Kidney glomerular epithelial cell (primary cell): Measurements from ENCODE around the gene TINAGL1.

ENCODE experiments used
- DNase-seq: peaks from one replicate; lab custom pipeline; 2025; lab: John Stamatoyannopoulos, UW

Gene TINAGL1

GRCh38 chr1:31607360-31607759 lies 31.0 kb downstream of the TINAGL1 start:
- no peak for DNase-seq

DNA sequence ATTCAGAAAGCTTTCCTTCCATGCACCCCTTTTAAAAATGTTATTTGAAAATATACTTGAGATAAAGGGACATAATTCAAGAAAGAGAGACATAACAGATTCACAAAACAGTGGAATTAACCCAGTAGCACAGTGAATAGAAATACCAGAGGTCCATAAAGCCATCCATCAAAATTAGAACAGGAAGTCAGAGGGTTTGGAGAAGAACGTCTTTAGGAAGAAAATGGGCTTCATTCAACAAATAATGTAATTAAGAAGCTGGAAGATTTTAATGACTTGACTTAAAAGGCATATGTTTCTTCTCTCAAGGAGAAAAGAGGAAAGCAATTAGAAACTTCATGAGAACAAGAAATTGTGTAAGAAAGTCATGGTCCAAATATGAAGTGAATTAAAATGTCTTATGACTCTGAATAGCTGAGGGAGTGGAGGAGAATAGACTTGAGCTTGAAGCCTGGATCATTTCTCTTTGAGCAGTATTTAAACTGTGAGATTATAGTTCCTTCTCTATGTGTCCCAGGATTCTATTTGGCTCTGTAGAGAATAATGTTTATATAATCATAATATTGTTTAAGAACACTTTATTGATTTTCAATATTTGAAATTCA lies 33.3 kb downstream of the TINAGL1 start:
- DNase-seq = no peak

DNA sequence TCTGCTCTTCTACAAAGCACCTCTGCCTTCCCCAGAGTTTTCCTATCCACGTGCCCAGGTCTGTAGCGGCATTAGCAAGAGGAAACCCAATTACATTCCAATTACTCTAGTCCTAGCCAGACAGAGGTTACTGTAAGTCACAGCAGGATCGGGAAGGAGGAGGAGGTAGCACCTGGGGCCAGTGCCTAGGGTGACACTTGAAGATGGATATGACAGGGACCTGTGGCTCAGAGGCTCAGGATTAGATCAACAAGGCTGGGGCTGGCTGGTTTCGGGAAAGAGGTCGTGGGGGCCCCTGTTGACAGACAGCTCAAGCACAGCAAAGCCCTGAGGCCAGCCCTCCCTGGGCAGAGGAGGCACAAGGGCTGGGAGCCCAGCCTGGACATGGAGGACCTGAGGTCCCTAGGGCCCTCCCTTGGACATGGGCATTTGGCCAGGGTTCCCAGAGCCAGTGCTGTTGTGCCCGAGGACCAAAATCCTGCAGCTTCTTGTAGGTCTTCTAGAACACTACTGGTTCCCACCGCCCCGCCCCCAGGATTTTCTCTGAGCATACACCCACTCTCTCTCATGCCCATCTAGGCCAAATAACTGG lies 38.2 kb downstream of the TINAGL1 start:
- DNase-seq = no peak

GRCh38 chr1:31615414-31615813 lies 39.1 kb downstream of the TINAGL1 start:
- DNase-seq = no peak

DNA sequence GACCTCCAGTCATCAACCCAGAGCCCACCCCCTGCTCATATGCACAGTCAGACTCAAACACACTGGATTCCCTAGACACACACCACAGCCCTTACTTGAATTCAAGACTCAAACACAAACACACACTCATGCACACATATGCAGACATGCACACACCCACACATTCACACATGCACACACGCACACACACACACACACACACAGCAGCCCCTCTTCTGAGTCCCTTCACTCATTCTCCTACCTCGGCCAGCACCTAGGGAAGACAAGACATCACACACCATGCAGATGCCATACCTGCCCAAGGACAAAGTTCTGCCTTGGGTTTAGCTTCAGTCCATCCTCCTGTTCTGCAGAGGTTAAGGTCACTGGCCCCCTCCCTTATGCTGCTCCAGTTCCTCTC lies 39.6 kb downstream of the TINAGL1 start:
- DNase-seq = no peak

DNA sequence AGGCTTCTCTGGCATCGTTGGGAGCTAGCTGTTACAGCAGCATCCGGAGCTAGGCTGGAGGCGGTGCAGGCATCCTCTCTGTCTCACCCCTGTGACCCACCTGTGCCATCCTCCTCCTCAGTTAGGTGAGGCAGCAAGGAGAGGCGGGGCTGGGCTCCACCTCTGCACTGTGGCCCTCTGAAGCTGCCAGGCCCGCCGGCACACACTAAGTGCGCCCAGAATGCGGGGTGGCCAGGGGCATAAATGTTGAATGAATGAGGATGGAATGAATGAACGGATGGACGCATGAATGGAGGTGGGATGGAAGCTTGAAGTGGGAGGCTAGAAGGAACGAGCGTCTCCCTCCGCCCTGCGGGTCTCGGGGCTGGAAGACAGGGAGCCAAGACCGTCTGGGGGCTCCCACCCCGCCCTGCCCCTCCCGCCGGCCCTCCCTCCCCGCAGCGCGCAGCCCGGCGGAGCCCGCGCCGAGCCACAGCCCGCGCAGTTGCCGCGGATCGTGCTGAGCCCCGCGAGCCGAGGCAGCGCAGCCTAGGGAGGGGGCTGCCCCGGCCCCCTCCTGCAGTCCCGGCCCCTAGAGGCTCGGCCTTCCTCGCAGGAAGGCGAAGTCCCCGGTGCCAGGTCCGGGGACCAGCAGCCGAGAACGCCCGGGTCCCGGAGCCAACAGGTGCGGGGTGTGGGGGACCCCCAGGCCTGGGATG lies 41.1 kb downstream of the TINAGL1 start, which contains the start of gene HCRTR1:
HCRTR1 (plus strand) TSS at position 472 of the 698 bp plus-strand sequence. CDS start 1,504 bp downstream, outside the sequence.
- no peak for DNase-seq

DNA sequence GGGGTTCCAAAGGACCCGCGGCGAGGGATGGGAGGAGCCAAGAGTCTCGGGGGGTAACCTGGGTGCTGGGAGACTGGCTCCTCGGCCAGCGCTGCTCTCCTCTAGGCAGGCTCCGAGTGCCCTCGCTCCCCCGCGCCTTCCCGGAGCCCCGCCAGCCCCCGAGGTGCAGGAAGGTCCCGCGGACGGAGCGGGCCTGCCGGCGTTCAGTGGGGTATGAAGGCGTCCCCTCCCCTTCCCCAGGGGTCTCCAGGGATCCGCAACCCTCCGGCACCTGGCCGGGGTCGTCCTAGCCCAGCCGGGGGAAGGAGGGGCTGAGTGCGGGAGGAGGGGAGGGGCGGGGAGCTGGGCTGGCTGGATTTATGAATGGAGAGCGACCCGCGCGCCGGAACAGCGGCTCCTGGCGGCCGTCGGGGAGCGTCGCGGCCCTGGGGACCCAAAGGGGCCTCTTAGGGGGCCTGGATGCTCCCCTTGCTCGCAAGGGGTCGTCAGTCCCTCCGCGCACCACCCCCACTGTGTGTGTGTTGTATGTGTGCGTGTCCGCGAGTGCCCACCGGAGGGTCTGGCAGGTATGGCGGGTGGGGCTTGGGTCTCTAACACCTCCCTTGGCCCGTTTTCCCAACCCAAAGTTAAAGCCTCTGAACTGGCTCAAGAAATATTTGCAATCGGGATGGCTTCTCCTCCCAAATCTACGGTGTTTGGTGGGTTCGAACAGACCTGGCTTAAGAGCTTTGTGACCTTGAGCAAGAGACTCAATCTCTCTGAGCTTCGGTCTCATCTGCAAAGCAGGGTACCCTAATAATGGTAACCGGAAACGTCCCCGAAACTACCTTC lies 41.8 kb downstream of the TINAGL1 start:
- DNase-seq = peak; percentile 7

GRCh38 chr1:31618916-31619846 lies 42.9 kb downstream of the TINAGL1 start:
- DNase-seq = no peak

DNA sequence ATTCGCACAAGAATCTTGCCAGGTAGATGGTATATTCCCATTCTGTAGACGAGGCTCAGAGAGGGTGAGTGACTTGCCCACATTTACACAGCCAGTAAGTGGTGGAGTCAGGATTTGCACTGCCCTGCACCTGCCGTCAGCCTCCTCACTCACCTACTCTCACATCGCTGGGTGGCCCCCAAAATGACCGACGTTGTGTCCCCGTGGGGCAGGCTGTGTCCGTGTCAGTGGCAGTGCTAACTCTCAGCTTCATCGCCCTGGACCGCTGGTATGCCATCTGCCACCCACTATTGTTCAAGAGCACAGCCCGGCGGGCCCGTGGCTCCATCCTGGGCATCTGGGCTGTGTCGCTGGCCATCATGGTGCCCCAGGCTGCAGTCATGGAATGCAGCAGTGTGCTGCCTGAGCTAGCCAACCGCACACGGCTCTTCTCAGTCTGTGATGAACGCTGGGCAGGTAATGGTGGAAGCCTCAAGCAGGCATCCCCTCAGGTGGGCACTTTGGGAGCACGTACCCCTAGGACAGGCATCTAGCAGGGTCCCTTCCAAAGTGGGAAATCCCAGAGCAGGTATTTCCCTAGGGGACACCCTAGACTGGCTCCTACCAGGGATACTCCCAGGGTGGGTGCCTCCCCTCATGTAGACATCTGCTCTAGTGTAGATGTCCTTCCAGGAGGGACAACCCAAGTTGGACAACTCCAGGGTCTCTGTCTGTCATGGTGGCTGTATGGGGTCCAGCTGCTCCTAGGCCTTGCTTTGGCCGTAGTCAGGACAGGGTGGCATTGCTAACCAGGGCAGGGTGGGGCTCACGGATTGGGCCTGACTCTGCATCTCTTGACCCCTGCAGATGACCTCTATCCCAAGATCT lies 44.5 kb downstream of the TINAGL1 start:
- DNase-seq = no peak

GRCh38 chr1:31621498-31621820 lies 45.1 kb downstream of the TINAGL1 start:
- DNase-seq = no peak

- DNase-seq = no peak
Measured at GRCh38 chr1:31621847-31622730, 45.8 kb downstream of the TINAGL1 start.

GRCh38 chr1:31623365-31623764 lies 47.0 kb downstream of the TINAGL1 start:
- no peak for DNase-seq

DNA sequence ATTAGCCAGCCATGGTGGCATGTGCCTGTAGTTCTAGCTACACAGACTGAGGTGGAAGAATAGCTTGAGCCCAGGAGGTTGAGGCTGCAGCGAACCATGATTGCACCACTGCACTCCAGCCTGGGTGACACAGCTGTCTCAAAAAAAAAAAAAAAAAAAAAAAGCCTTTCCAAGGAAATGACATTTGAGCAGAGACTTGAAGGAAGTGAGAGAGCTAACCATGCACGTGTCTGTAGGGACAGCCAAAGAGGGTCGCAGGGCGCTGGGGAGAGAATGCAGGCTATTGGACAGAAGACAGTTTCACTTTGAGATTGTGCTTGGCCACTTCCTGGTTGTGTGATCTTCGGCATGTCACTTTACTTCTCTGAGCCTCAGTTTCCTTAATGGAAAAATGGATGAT lies 48.0 kb downstream of the TINAGL1 start:
- DNase-seq = no peak

DNA sequence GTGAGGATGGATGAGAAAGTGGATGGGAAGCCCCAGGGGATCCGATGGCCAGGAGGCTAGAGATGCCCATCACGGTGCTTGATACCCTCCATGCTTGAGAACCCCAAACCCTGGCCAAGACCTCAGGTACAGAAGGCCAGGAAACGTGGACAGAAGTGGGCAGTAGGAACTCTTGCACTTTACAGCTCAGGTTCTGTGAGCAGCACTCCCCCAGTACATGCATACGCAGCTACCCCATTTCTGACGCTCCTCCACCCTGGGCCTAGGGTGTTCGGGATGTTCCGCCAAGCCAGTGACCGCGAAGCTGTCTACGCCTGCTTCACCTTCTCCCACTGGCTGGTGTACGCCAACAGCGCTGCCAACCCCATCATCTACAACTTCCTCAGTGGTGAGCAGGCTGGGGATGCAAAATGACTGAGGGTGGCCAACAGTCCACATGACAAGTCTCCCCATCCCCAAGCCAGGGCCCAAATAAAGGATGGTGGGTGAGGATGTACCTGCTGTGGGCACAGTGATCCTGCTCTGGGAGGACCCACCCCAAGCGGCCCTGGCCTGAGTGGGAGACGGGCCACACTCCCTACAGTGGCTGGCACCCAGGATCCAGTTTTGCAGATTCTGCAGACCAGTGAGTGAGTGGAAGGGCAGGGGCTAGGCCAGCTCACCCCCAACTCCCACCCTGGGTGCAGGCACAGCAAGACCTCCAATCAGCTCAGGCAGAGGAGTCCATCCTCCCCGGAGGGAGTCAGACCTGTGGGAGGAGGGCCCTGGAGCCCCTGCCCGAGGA lies 48.6 kb downstream of the TINAGL1 start:
- DNase-seq = no peak

DNA sequence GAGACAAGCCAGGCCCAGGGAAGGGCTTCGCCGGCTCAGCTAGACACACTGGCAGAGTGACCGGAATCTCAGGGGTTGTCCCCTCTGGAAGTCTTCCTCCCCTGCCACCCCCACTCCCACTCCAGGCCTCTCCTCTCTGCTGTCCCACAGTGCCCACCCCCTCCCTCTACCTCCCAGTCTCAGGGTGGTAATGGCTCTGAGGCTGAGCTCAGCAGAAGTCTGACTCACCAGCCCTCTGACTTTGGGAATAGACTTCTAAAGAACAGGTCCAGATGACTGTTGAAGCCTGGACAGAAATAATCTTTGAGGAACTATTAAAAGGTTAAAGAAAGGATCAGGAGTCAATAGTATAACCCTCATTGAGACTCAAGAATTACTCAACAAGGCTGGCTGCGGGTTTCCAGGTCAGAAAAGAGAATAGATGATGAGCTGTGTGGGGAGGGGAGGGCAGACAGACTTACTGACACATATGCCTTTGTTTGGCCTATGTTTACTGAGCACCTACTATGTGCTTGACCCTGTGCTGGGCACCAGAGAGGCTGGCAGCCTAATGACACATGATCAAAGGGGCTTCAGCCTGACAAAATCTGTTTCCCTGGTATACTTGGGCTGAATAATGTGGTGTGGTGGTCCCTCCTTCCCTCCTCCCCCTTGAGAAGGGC lies 49.4 kb downstream of the TINAGL1 start:
- DNase-seq = peak; percentile 12

DNA sequence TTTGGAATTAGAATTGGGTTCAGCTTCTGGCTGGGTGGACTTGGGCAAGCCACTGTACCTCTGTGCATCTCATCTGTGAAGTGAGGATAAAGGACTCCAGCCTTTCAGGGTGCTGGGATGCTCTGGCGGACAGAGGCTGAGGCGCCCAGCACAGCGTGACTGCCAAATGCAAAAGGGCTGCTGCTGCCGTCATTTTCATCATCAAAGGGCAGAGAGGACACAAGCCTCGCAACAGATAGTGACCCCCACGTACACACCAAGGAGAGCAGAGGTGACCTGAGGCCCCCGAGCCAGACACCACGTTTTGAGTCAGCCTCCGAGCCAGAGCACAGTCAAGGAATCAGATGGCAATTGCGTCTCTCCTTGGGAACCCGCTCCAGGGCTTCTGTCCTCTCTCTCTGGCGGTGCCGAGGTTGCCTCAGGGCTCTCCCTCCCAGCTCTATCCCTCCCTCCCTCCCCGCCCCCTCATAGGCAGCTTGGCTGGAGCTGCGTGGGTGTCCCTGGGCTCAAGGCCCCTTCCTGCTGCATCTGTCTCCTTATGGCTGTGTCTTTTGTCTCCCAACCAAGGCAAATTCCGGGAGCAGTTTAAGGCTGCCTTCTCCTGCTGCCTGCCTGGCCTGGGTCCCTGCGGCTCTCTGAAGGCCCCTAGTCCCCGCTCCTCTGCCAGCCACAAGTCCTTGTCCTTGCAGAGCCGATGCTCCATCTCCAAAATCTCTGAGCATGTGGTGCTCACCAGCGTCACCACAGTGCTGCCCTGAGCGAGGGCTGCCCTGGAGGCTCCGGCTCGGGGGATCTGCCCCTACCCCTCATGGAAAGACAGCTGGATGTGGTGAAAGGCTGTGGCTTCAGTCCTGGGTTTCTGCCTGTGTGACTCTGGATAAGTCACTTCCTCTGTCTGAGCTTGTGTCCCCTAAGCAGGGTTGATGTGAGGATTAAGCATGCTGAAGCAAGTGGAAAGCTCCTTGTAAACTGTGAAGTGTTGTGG lies 50.2 kb downstream of the TINAGL1 start:
- no peak for DNase-seq
